GM19023 (cell line): ENCODE results near the gene KEAP1.

ENCODE experiments used
- ATAC-seq: cut with Tn5 transposase; IDR thresholded peaks from one replicate; pipeline ENCODE4 v1.9.1; 2021; ENCODE audit warnings: mild to moderate bottlenecking, moderate library complexity; ENCODE audit not compliant: unreplicated experiment

Gene KEAP1

GRCh38 chr19:10452726-10453618 lies 50.2 kb downstream of the KEAP1 start:
- ATAC-seq: no peak

GRCh38 chr19:10450853-10451609 lies 52.1 kb downstream of the KEAP1 start:
- no peak for ATAC-seq

- ATAC-seq: no peak
These were observed 52.8 kb downstream of the KEAP1 start for GRCh38 chr19:10450191-10450852.

GRCh38 chr19:10449037-10449436 lies 54.1 kb downstream of the KEAP1 start:
- ATAC-seq: no peak

GRCh38 chr19:10442698-10443097 lies 60.5 kb downstream of the KEAP1 start:
- ATAC-seq: no peak

GRCh38 chr19:10439588-10439987 lies 63.6 kb downstream of the KEAP1 start:
- no peak for ATAC-seq
